IPS-20b (cell line): ENCODE data around the gene SEC16A.

Experiments used
- H3K27ac ChIP-seq: one replicate; pipeline ENCODE4 v1.5.1; 2013; ENCODE audit warnings: low read length
- H3K27me3 ChIP-seq: 2 replicates; pipeline ENCODE4 v1.6.1; 2013; ENCODE audit warnings: mild to moderate bottlenecking, low read length, inconsistent platforms; ENCODE audit not compliant: insufficient read depth
- H3K36me3 ChIP-seq: 2 replicates; pipeline ENCODE4 v1.6.1; 2013; ENCODE audit warnings: low read depth, mild to moderate bottlenecking, inconsistent platforms, low read length, moderate library complexity; ENCODE audit not compliant: insufficient read depth
- H3K4me1 ChIP-seq: 2 replicates; pipeline ENCODE4 v1.6.1; 2013; ENCODE audit warnings: mild to moderate bottlenecking, control low read depth, inconsistent platforms, low read length, moderate library complexity; ENCODE audit not compliant: insufficient read depth
- H3K4me3 ChIP-seq: 2 replicates; pipeline ENCODE4 v1.5.1; 2013; ENCODE audit warnings: mild to moderate bottlenecking, low read length, inconsistent platforms
- H3K9ac ChIP-seq: 2 replicates; pipeline ENCODE4 v1.6.1; 2013; ENCODE audit warnings: low read depth, mild to moderate bottlenecking, inconsistent platforms, low read length, moderate library complexity
- H3K9me3 ChIP-seq: 2 replicates; pipeline ENCODE4 v1.6.1; 2013; ENCODE audit warnings: mild to moderate bottlenecking, low read depth, low read length, inconsistent platforms; ENCODE audit not compliant: insufficient read depth

SEC16A gene

GRCh38 chr9:136514022-136514714 lies 31.3 kb upstream of the SEC16A start:
- no peaks in the 10 kb centered on the region for H3K9me3 ChIP-seq
- H3K4me3 ChIP-seq = no peak overlapping the region
- peaks cover 91% of the 10 kb centered on the region for H3K36me3 ChIP-seq
- no peaks in the 10 kb centered on the region for H3K27me3 ChIP-seq
- H3K9ac ChIP-seq = no peak overlapping the region
- H3K4me1 ChIP-seq = no peaks in the 10 kb centered on the region
- H3K27ac ChIP-seq = no peak overlapping the region

GRCh38 chr9:136513191-136513590 lies 30.4 kb upstream of the SEC16A start:
- Histone ChIP-seq H3K4me1 (no peaks in the 10 kb centered on the region), H3K36me3 (peaks cover 91% of the 10 kb centered on the region), H3K4me3 (no peak overlapping the region), H3K27ac (no peak overlapping the region), H3K27me3 (no peaks in the 10 kb centered on the region), H3K9ac (no peak overlapping the region), H3K9me3 (no peaks in the 10 kb centered on the region)

- Histone ChIP-seq H3K36me3 (peaks cover 91% of the 10 kb centered on the region), H3K27me3 (no peaks in the 10 kb centered on the region)
Observed at GRCh38 chr9:136512651-136513071, 29.8 kb upstream of the SEC16A start.

GRCh38 chr9:136511670-136512592 lies 29.1 kb upstream of the SEC16A start:
- Histone ChIP-seq H3K27ac (no peak overlapping the region), H3K4me3 (no peak overlapping the region), H3K9ac (no peak overlapping the region), H3K27me3 (no peaks in the 10 kb centered on the region), H3K4me1 (no peaks in the 10 kb centered on the region), H3K36me3 (peaks cover 93% of the 10 kb centered on the region), H3K9me3 (no peaks in the 10 kb centered on the region)

More at GRCh38 chr9:136512651-136513071, 29.8 kb upstream of the SEC16A start:
- Histone ChIP-seq H3K9ac (no peak overlapping the region), H3K4me3 (no peak overlapping the region), H3K9me3 (no peaks in the 10 kb centered on the region), H3K4me1 (no peaks in the 10 kb centered on the region), H3K27ac (no peak overlapping the region)

- H3K27me3 ChIP-seq = no peaks in the 10 kb centered on the region
- no peaks in the 10 kb centered on the region for H3K4me1 ChIP-seq
- H3K4me3 ChIP-seq = no peak overlapping the region
- no peak overlapping the region for H3K9ac ChIP-seq
- H3K9me3 ChIP-seq = no peaks in the 10 kb centered on the region
- H3K36me3 ChIP-seq = peaks cover 93% of the 10 kb centered on the region
- no peak overlapping the region for H3K27ac ChIP-seq
Observed at GRCh38 chr9:136511144-136511669, 28.4 kb upstream of the SEC16A start.

GRCh38 chr9:136510561-136510960 lies 27.7 kb upstream of the SEC16A start:
- Histone ChIP-seq H3K36me3 (peaks cover 92% of the 10 kb centered on the region), H3K9me3 (no peaks in the 10 kb centered on the region), H3K27ac (no peak overlapping the region), H3K4me1 (no peaks in the 10 kb centered on the region), H3K9ac (no peak overlapping the region), H3K27me3 (no peaks in the 10 kb centered on the region), H3K4me3 (no peak overlapping the region)

GRCh38 chr9:136509549-136509948 lies 26.7 kb upstream of the SEC16A start:
- Histone ChIP-seq H3K27me3 (no peaks in the 10 kb centered on the region), H3K9ac (no peak overlapping the region), H3K4me3 (no peak overlapping the region), H3K9me3 (no peaks in the 10 kb centered on the region), H3K27ac (no peak overlapping the region), H3K36me3 (peaks cover 90% of the 10 kb centered on the region), H3K4me1 (no peaks in the 10 kb centered on the region)

GRCh38 chr9:136508729-136509500 lies 26.1 kb upstream of the SEC16A start:
- Histone ChIP-seq H3K36me3 (peaks cover 89% of the 10 kb centered on the region), H3K27me3 (no peaks in the 10 kb centered on the region), H3K4me1 (no peaks in the 10 kb centered on the region), H3K9me3 (no peaks in the 10 kb centered on the region), H3K27ac (no peak overlapping the region), H3K4me3 (no peak overlapping the region), H3K9ac (no peak overlapping the region)

- H3K36me3 ChIP-seq = peaks cover 91% of the 10 kb centered on the region
- no peak overlapping the region for H3K27ac ChIP-seq
- no peaks in the 10 kb centered on the region for H3K9me3 ChIP-seq
- H3K9ac ChIP-seq = no peak overlapping the region
- no peaks in the 10 kb centered on the region for H3K27me3 ChIP-seq
- H3K4me1 ChIP-seq = no peaks in the 10 kb centered on the region
- no peak overlapping the region for H3K4me3 ChIP-seq
Observed at GRCh38 chr9:136507992-136508375, 25.1 kb upstream of the SEC16A start.

GRCh38 chr9:136507221-136507991 lies 24.6 kb upstream of the SEC16A start:
- Histone ChIP-seq H3K9me3 (no peaks in the 10 kb centered on the region), H3K4me1 (no peaks in the 10 kb centered on the region), H3K27me3 (no peaks in the 10 kb centered on the region), H3K36me3 (peaks cover 93% of the 10 kb centered on the region), H3K4me3 (no peak overlapping the region), H3K27ac (no peak overlapping the region), H3K9ac (no peak overlapping the region)

- no peaks in the 10 kb centered on the region for H3K4me1 ChIP-seq
- no peaks in the 10 kb centered on the region for H3K27me3 ChIP-seq
- H3K9me3 ChIP-seq = no peaks in the 10 kb centered on the region
- H3K9ac ChIP-seq = no peak overlapping the region
- H3K27ac ChIP-seq = no peak overlapping the region
- peaks cover 93% of the 10 kb centered on the region for H3K36me3 ChIP-seq
- H3K4me3 ChIP-seq = no peak overlapping the region
Observed at GRCh38 chr9:136506425-136506824, 23.6 kb upstream of the SEC16A start.
